ENCODE data around the gene RARG. TPM values are rescaled to one million over a fixed set of nuclear protein-coding genes. Genes with fewer than 3 reads are reported as not detected.

The RARG gene
- total RNA-seq, 6 experiments from 2014 or later = 47.2 to 80.5 (median 71.0) TPM

DNA sequence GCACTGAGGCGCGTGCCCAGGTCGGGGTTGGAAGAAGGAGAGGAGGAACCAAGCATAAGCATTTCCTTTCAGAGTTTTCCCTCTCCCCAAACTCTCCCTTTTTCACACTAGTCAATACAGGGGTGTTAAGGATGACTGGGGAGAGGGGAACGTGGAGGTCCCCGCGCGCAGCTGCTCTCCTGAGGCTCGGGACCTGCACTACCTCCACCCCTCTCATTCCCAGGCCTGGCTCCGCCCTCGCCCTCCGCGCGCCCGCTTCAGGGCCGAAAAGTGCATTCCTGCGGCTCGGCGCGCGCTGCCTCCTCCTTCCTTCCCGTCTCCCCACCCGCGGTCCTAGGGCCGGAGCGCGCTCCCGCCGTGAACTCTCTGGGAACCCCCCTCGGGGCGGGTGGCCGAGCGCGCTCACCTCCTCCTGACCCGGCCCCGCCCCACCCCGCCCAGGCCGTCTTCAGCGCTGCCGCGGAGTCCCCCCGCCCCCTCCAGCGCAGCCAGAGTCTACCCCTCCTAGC lies 11.3 kb downstream of the RARG start:
- Mint-ChIP-seq H3K27me3 (ENCODE audit: insufficient read depth) (peaks cover 3% of the 10 kb centered on the region), H3K36me3 (ENCODE audit: low read depth) (peaks cover 11% of the 10 kb centered on the region; the same call in 1 of the 2 replicates), H3K27ac (peak overlapping the region; percentile 96), H3K4me3 (peak overlapping the region; percentile 99), H3K9me3 (no peaks in the 10 kb centered on the region), H3K4me1 (ENCODE audit: low read depth) (peaks cover 84% of the 10 kb centered on the region)
- TF ChIP-seq CTCF (IDR thresholded peaks at IDR 0.05) = no peak
- DNase-seq = peak; percentile 87

DNA sequence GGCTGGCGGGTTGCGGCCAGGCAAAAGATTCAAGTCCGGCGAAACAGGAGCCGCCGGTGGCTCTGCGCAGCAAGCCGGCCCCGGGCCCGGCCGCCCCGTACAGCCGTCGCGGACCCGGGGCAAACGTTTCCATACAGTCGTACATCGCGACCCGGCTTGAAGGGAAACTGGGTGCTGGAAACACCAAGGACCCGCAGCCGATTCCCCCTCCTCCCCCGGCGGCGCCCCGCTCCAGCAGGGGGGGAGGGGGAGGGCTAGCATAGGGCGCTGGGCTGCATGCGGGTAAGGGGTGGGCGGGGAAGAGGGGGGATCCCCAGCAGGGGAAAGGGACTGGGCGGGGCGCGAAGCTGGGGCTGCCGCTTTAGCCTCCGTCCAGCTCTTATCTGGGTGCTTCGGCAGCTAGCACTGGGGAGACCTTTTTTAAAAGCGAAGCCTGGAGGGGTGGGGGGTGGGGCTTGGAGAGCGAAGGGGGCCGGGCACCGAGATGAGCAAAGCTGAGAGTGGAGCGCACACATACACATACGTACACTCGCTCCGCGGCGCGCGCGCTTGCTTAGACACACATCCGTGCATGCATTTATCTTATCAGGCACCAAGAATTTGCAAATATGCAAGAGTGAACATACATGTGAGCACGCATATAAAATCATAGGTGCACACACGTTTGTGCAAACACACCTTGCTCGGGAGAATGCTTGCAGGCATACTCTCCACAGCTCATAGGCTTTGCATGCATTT lies 11.9 kb downstream of the RARG start:
- H3K4me3 Mint-ChIP-seq = peak overlapping the region; percentile 99
- H3K27ac Mint-ChIP-seq = peak overlapping the region; percentile 96
- H3K4me1 Mint-ChIP-seq (ENCODE audit: low read depth) = peaks cover 84% of the 10 kb centered on the region
- H3K36me3 Mint-ChIP-seq (ENCODE audit: low read depth) = peaks cover 11% of the 10 kb centered on the region; the same call in 1 of the 2 replicates
- H3K9me3 Mint-ChIP-seq = no peaks in the 10 kb centered on the region
- TF ChIP-seq CTCF (IDR thresholded peaks at IDR 0.05) = no peak
- H3K27me3 Mint-ChIP-seq (ENCODE audit: insufficient read depth) = peaks cover 3% of the 10 kb centered on the region
- peak; percentile 71 for DNase-seq

DNA sequence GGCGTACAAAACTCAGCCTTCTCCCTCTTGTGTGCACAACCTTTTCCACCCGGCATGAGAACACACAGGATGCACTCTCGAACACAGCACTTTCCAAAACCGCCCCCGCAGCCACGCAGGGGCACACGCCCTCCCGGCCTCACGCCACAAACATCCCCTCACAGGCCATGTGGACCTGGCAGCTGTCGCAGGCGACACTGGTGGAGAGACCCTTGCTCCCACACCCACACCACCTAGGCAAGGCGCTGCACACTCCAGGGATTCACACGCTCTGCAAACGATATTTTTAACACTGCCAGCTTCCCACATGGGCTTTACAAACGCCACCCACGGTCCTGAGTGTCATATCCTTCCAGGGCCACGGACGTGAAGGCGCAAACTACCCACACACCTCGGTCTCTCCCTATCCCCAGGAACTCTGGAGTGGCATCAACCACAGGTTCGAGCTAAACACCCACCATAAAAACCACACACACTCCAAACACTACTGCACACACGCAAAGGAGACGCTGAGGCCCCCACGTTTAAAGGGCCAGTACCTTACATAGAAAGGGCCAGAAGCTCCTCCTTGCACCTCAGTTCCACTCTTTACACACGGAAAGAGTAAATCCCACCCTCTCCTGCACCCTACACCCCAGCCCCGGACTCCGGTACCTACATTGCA lies 12.6 kb downstream of the RARG start:
- Mint-ChIP-seq H3K36me3 (ENCODE audit: low read depth) (peaks cover 11% of the 10 kb centered on the region; the same call in 1 of the 2 replicates), H3K4me3 (peak overlapping the region; percentile 99), H3K4me1 (ENCODE audit: low read depth) (peaks cover 84% of the 10 kb centered on the region), H3K9me3 (no peaks in the 10 kb centered on the region), H3K27ac (peak overlapping the region; percentile 92), H3K27me3 (ENCODE audit: insufficient read depth) (peaks cover 3% of the 10 kb centered on the region)
- DNase-seq = no peak
- TF ChIP-seq CTCF (IDR thresholded peaks at IDR 0.05) = no peak

DNA sequence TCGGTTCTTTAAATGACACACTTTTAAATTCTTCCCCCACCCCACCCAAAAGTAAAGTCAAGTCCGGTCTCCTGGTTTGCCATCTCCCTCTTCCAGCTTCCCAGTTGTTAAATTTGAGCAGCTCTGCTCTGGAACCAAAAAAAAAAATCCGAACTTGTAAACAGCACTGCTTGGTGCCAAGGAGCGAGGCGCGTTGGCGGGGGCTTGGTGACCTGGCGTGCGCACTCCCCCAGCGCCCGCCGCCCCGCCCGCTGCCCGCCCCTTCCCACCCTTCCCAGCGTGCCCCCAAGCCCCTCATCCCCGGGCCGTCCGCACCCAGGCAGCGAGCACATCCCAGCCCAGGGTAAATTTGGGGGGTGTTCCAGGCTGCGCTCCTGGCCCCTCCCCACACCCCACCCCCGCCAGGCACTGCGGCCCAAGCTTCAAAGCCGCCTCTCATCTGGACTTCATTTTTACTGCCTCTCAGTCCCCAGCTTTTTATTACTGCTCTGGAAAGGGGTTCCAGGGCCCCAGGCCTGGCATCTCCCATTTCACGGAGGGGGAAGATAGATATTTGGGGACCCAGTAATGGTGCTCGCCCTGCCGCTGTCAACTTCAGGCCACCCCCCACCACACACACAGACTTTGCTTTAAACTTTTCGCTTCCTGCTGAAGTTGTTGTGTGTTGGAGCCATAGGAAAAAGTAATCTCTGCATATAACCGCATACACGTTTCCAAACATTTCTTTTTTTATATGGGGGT lies 13.3 kb downstream of the RARG start:
- no peak for TF ChIP-seq CTCF (IDR thresholded peaks at IDR 0.05)
- no peak for DNase-seq
- Mint-ChIP-seq H3K36me3 (ENCODE audit: low read depth) (peaks cover 18% of the 10 kb centered on the region; the same call in 1 of the 2 replicates), H3K27me3 (ENCODE audit: insufficient read depth) (peaks cover 5% of the 10 kb centered on the region), H3K4me1 (ENCODE audit: low read depth) (peaks cover 84% of the 10 kb centered on the region), H3K9me3 (no peaks in the 10 kb centered on the region), H3K4me3 (peak overlapping the region; percentile 99), H3K27ac (peak overlapping the region; percentile 92)

GRCh38 chr12:53217931-53218307 lies 14.1 kb downstream of the RARG start:
- peaks cover 8% of the 10 kb centered on the region for H3K27me3 Mint-ChIP-seq (ENCODE audit: insufficient read depth)

More at GRCh38 chr12:53217931-53218307, 14.1 kb downstream of the RARG start:
- TF ChIP-seq CTCF (IDR thresholded peaks at IDR 0.05) = no peak
- H3K4me3 Mint-ChIP-seq = peak overlapping the region; percentile 99
- peak overlapping the region; percentile 89 for H3K27ac Mint-ChIP-seq
- peaks cover 84% of the 10 kb centered on the region for H3K4me1 Mint-ChIP-seq (ENCODE audit: low read depth)
- no peak for DNase-seq
- H3K36me3 Mint-ChIP-seq (ENCODE audit: low read depth) = peaks cover 23% of the 10 kb centered on the region; the same call in 1 of the 2 replicates
- H3K9me3 Mint-ChIP-seq = no peaks in the 10 kb centered on the region
